Measurements from ENCODE around the gene FBL.

Gene FBL

DNA sequence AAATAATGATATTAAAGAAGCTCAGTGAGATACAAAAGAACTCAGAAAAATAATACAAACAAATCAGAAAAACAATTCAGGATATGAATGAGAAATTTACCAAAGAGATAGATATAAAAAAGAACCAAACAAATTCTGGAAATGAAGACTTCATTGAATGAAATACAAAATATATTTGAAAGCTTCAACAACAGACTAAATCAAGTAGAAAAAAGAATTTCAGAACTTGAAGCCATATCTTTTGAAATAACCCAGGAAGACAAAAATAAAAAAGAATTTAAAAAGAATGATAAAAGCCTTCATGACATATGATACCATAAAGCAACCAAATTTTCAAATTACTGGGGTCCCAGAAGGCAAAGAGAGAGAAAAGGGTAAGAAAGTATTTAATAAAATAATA lies 57.9 kb downstream of the FBL start:
- DNase-seq (ENCODE audit: low read depth in 2 of 2), result no peak

Data from fibroblast of skin of left biceps (primary cell).